Upper lobe of left lung (tissue), 4 donors: ENCODE results near the gene BLM.
"Not testable (repeated sequence)": the region's sequence is repeated elsewhere in the genome, so short reads cannot be mapped to it uniquely, and the experiment has no call there.

Experiments
- CTCF ChIP-seq, 6 experiments: fragments of 450-650 bp in 4 of 6; fragments of 200-600 bp in 2 of 6; sonication (generic) in 2 of 6; IDR thresholded peaks; one replicate each; pipeline ENCODE4 v1.5.1; 2016 to 2019; ENCODE audit warnings: antibody characterized with exemption in 6 of 6
- EP300 ChIP-seq, 4 donors: sonication (generic); formaldehyde crosslinking; IDR thresholded peaks; one replicate each; pipeline ENCODE4 v1.5.1; 2017; ENCODE audit warnings: antibody characterized with exemption in 4 of 4, control low read depth in 2 of 4
- POLR2A ChIP-seq, 4 donors: fragments of 450-650 bp; IDR thresholded peaks; one replicate each; pipeline ENCODE4 v1.5.1; 2016 to 2017; ENCODE audit warnings: antibody characterized with exemption in 4 of 4, mild to moderate bottlenecking in 2 of 4
- POLR2AphosphoS5 ChIP-seq, 2 donors: sonication (generic); formaldehyde crosslinking; IDR thresholded peaks; one replicate each; pipeline ENCODE4 v1.5.1; 2017; ENCODE audit warnings: antibody characterized with exemption in 2 of 2

GRCh38 chr15:90689326-90689961 is 27.7 kb upstream of the BLM start:
- not testable (repeated sequence) for TF ChIP-seq EP300, CTCF, POLR2A, POLR2AphosphoS5 (IDR thresholded peaks at IDR 0.05)
